HEK293 (cell line): Measurements from ENCODE around the gene LRP5.

ENCODE experiments used
- ZNF184 ChIP-seq: fragments of 450-650 bp; IDR thresholded peaks from 2 replicates; pipeline ENCODE4 v1.5.1; 2018; ENCODE audit warnings: missing biosample characterization, mild to moderate bottlenecking, missing genetic modification characterization
- ZNF626 ChIP-seq: fragments of 450-650 bp; sonication (Bioruptor Pico); formaldehyde crosslinking; IDR thresholded peaks from 2 replicates; pipeline ENCODE4 v1.5.1; 2018; ENCODE audit warnings: missing biosample characterization, missing genetic modification characterization, inconsistent platforms
- ZNF629 ChIP-seq: fragments of 450-650 bp; formaldehyde crosslinking; IDR thresholded peaks from 2 replicates; pipeline ENCODE4 v1.5.1; 2017; ENCODE audit warnings: missing biosample characterization, missing genetic modification characterization
- TF ChIP-seq, protein P1 (sequence below): fragments of 450-650 bp; formaldehyde crosslinking; IDR thresholded peaks from 2 replicates; pipeline ENCODE4 v1.5.1; 2016; ENCODE audit warnings: missing biosample characterization, missing genetic modification characterization
- TF ChIP-seq, protein P2 (sequence below): fragments of 450-650 bp; formaldehyde crosslinking; IDR thresholded peaks from 2 replicates; pipeline ENCODE4 v1.5.1; 2016; ENCODE audit warnings: missing biosample characterization, missing genetic modification characterization

DNA sequence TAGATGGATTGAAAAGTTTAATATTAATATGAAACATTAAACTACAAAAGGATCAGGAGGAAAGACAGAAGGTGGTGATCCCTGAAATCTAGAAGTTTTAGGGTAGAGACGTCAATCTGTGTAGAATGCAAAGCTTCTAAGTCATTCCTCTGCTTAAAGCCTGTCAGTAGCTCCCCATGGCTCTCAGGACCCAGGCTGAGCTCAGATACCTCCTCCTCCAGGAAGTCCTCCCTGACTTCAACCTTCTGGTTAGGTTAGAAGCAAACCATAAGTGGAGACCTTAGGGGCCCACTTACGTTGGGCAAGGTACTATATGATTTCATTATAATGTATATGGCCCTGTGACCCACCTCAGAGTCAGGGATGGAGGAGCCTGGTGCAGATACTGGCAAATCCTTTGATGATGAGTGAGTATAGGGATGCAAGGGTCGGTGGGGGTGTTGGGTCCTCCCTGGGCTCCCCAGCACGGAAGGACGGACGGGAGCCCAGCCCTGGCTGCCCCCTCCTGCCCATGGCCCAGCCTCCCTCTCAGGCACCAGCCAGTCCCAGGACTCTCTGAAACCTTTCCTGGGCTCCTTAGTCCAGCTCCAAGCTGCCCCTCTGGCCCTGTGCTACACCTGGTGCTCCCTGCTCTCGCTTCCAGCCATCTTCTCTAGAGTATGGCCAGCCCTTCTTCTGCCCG, 145.0 kb downstream of the LRP5 start:
- TF ChIP-seq ZNF626 (tag by site-specific recombination): no peak
- TF ChIP-seq ZNF184 (tag by site-specific recombination): no peak
- TF ChIP-seq, protein P1, sequence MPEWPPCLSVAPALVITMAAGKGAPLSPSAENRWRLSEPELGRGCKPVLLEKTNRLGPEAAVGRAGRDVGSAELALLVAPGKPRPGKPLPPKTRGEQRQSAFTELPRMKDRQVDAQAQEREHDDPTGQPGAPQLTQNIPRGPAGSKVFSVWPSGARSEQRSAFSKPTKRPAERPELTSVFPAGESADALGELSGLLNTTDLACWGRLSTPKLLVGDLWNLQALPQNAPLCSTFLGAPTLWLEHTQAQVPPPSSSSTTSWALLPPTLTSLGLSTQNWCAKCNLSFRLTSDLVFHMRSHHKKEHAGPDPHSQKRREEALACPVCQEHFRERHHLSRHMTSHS: no peak
- TF ChIP-seq ZNF629 (tag by site-specific recombination): no peak
- TF ChIP-seq, protein P2, sequence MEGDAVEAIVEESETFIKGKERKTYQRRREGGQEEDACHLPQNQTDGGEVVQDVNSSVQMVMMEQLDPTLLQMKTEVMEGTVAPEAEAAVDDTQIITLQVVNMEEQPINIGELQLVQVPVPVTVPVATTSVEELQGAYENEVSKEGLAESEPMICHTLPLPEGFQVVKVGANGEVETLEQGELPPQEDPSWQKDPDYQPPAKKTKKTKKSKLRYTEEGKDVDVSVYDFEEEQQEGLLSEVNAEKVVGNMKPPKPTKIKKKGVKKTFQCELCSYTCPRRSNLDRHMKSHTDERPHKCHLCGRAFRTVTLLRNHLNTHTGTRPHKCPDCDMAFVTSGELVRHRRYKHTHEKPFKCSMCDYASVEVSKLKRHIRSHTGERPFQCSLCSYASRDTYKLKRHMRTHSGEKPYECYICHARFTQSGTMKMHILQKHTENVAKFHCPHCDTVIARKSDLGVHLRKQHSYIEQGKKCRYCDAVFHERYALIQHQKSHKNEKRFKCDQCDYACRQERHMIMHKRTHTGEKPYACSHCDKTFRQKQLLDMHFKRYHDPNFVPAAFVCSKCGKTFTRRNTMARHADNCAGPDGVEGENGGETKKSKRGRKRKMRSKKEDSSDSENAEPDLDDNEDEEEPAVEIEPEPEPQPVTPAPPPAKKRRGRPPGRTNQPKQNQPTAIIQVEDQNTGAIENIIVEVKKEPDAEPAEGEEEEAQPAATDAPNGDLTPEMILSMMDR (tag by site-specific recombination): no peak
